ENCODE results near the gene ERC2. TPM values are rescaled to one million over a fixed set of nuclear protein-coding genes. Genes with fewer than 3 reads are reported as not detected.

Gene ERC2
- total RNA-seq, 3 donors from 2014 or later (not counting 1 experiment from before 2014, with no cell fraction given) = not detected

DNA sequence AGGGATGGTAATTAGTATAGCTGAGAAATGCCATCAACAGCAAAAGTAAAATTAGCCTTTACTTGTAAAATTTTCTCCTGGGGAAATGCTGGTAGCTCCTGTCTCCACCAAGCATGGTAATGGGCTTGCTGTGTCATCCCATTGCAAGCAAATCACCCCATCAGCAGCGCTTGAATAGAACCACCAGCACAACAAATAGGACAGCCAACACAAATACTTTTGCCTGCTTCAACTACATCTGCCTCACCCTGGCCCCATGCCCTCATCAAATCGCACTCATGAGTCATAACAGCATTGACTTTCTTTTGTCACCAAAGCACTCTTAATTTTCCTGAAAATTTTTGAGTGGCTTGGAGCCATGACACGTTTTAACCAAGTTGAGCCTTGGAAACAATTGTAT, 52.6 kb downstream of the ERC2 start:
- 75% methylated on average over 3 of the region's 3 CpGs for WGBS (ENCODE audit: insufficient coverage)
- H3K4me3 ChIP-seq (ENCODE audit: low read length) = no peak overlapping the region
- Mint-ChIP-seq H3K9me3 (peaks cover 0 to 2% of the 10 kb centered on the region in 2 donors), H3K4me3 (no peak overlapping the region), H3K4me1 (no peaks in the 10 kb centered on the region), H3K27me3 (ENCODE audit: low read depth in 2 of 2) (peaks cover 3 to 8% of the 10 kb centered on the region in 2 donors), H3K36me3 (no peaks in the 10 kb centered on the region), H3K27ac (no peak overlapping the region)
- DNase-seq = no peak
- H3K9me3 ChIP-seq (ENCODE audit: control insufficient read depth, insufficient read depth, low read length) = no peaks in the 10 kb centered on the region
- H3K4me1 ChIP-seq (ENCODE audit: control insufficient read depth, insufficient read depth, low read length) = no peaks in the 10 kb centered on the region
- TF ChIP-seq, protein P1, sequence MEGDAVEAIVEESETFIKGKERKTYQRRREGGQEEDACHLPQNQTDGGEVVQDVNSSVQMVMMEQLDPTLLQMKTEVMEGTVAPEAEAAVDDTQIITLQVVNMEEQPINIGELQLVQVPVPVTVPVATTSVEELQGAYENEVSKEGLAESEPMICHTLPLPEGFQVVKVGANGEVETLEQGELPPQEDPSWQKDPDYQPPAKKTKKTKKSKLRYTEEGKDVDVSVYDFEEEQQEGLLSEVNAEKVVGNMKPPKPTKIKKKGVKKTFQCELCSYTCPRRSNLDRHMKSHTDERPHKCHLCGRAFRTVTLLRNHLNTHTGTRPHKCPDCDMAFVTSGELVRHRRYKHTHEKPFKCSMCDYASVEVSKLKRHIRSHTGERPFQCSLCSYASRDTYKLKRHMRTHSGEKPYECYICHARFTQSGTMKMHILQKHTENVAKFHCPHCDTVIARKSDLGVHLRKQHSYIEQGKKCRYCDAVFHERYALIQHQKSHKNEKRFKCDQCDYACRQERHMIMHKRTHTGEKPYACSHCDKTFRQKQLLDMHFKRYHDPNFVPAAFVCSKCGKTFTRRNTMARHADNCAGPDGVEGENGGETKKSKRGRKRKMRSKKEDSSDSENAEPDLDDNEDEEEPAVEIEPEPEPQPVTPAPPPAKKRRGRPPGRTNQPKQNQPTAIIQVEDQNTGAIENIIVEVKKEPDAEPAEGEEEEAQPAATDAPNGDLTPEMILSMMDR (IDR thresholded peaks at IDR 0.05) = no peak
- H3K27me3 ChIP-seq (ENCODE audit: control insufficient read depth, insufficient read depth, low read length) = no peaks in the 10 kb centered on the region
- no peak overlapping the region for H3K27ac ChIP-seq (ENCODE audit: low read length)
- intact Hi-C loops (cut with micrococcal nuclease) = no loop called here
- ATAC-seq = no peak
- no peaks in the 10 kb centered on the region for H3K36me3 ChIP-seq (ENCODE audit: control insufficient read depth, insufficient read depth, low read length)

DNA sequence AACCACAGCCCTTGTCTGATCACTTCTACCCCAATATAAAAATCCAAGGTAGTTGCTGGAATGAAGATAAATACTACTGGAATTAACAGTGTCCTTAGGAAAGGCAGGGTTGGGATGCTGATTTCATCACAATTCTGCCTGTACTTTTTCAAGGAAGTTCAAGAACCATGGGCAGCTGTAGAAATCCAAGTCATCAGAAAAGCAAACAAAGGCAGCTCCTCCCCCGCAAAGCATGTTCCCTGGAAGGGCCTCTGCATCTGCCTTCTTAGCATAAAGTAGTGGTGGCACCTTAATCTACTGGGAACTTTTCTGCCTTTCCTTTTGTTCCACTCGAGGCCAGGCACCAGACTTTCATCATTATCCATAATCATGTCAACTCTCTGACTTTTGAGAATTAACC, 54.4 kb downstream of the ERC2 start:
- no peak for DNase-seq
- TF ChIP-seq, protein P1 (IDR thresholded peaks at IDR 0.05) = no peak
- peaks cover 3 to 11% of the 10 kb centered on the region in 2 donors for H3K27me3 Mint-ChIP-seq (ENCODE audit: low read depth in 2 of 2)
- Histone ChIP-seq H3K36me3 (ENCODE audit: control insufficient read depth, insufficient read depth, low read length) (no peaks in the 10 kb centered on the region), H3K27me3 (ENCODE audit: control insufficient read depth, insufficient read depth, low read length) (no peaks in the 10 kb centered on the region), H3K9me3 (ENCODE audit: control insufficient read depth, insufficient read depth, low read length) (no peaks in the 10 kb centered on the region), H3K27ac (ENCODE audit: low read length) (no peak overlapping the region), H3K4me1 (ENCODE audit: control insufficient read depth, insufficient read depth, low read length) (no peaks in the 10 kb centered on the region), H3K4me3 (ENCODE audit: low read length) (no peak overlapping the region)
- no peak overlapping the region for H3K27ac Mint-ChIP-seq
- no peak overlapping the region for H3K4me3 Mint-ChIP-seq
- H3K36me3 Mint-ChIP-seq = no peaks in the 10 kb centered on the region
- 58% methylated on average over 2 of the region's 2 CpGs for WGBS (ENCODE audit: insufficient coverage)
- H3K9me3 Mint-ChIP-seq = peaks cover 0 to 2% of the 10 kb centered on the region in 2 donors
- no peak for ATAC-seq
- H3K4me1 Mint-ChIP-seq = no peaks in the 10 kb centered on the region
- intact Hi-C loops (cut with micrococcal nuclease) = no loop called here

DNA sequence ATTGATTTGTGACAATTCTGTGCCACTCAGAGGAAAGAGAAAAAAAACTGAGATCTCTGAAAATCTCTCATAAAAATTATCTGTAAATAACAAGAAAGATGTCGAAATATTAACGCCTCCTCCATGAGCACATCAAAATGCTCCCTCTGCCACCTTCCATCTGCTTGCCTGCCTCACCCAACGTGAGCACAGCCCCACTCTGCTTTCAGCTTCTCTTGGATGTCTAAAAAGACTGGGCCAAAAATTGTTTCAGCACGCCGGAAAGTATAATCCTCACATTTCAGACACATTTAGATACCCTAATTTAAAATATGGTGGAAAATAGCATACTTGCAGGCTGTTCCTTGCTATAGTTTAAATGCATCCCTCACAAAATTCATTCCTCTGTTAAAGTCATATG, 57.1 kb downstream of the ERC2 start:
- no peaks in the 10 kb centered on the region for H3K4me1 Mint-ChIP-seq
- no peak overlapping the region for H3K4me3 ChIP-seq (ENCODE audit: low read length)
- H3K9me3 ChIP-seq (ENCODE audit: control insufficient read depth, insufficient read depth, low read length) = no peaks in the 10 kb centered on the region
- H3K27ac Mint-ChIP-seq = no peak overlapping the region
- H3K4me3 Mint-ChIP-seq = no peak overlapping the region
- H3K36me3 ChIP-seq (ENCODE audit: control insufficient read depth, insufficient read depth, low read length) = no peaks in the 10 kb centered on the region
- TF ChIP-seq, protein P1 (IDR thresholded peaks at IDR 0.05) = no peak
- intact Hi-C loops (cut with micrococcal nuclease) = no loop called here
- no peaks in the 10 kb centered on the region for H3K4me1 ChIP-seq (ENCODE audit: control insufficient read depth, insufficient read depth, low read length)
- no peak overlapping the region for H3K27ac ChIP-seq (ENCODE audit: low read length)
- no peaks in the 10 kb centered on the region for H3K27me3 ChIP-seq (ENCODE audit: control insufficient read depth, insufficient read depth, low read length)
- ATAC-seq (no peak), DNase-seq (no peak)
- no peaks in the 10 kb centered on the region for H3K36me3 Mint-ChIP-seq
- H3K9me3 Mint-ChIP-seq = no peaks in the 10 kb centered on the region
- 86% methylated on average over 5 of the region's 5 CpGs for WGBS (ENCODE audit: insufficient coverage)
- peaks cover 3 to 6% of the 10 kb centered on the region in 2 donors for H3K27me3 Mint-ChIP-seq (ENCODE audit: low read depth in 2 of 2)

DNA sequence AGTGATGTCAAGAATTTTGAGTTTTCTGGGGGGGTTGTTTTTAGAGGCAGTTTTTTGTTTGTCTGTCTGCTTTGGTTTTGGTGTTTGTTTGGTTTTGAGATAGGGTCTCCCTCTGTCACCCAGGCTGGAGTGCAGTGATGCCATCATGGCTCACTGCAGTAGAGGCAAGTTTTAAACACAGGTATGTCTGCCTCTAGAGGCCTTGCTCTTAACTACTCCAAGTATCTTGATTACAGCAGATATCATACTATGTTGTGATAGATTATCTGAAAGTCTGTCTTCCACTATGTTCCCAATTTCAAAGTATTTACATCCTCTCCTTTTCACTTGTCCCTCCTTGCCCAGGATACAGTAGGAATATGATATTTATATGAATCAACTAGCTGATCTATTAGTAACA, 57.7 kb downstream of the ERC2 start:
- no peak overlapping the region for H3K27ac ChIP-seq (ENCODE audit: low read length)
- no peaks in the 10 kb centered on the region for H3K4me1 ChIP-seq (ENCODE audit: control insufficient read depth, insufficient read depth, low read length)
- no peaks in the 10 kb centered on the region for H3K36me3 ChIP-seq (ENCODE audit: control insufficient read depth, insufficient read depth, low read length)
- intact Hi-C loops (cut with micrococcal nuclease) = no loop called here
- H3K4me1 Mint-ChIP-seq = no peaks in the 10 kb centered on the region
- H3K4me3 ChIP-seq (ENCODE audit: low read length) = no peak overlapping the region
- TF ChIP-seq, protein P1 (IDR thresholded peaks at IDR 0.05) = no peak
- H3K9me3 ChIP-seq (ENCODE audit: control insufficient read depth, insufficient read depth, low read length) = no peaks in the 10 kb centered on the region
- no peaks in the 10 kb centered on the region for H3K9me3 Mint-ChIP-seq
- H3K4me3 Mint-ChIP-seq = no peak overlapping the region
- no peak for ATAC-seq
- no peak overlapping the region for H3K27ac Mint-ChIP-seq
- H3K36me3 Mint-ChIP-seq = no peaks in the 10 kb centered on the region
- H3K27me3 Mint-ChIP-seq (ENCODE audit: low read depth in 2 of 2) = peaks cover 3 to 6% of the 10 kb centered on the region in 2 donors
- H3K27me3 ChIP-seq (ENCODE audit: control insufficient read depth, insufficient read depth, low read length) = no peaks in the 10 kb centered on the region
- no peak for DNase-seq

Data from natural killer cell (primary cell).